K562 (cell line): ENCODE data around the gene NUP50. TPM values are rescaled to one million over a fixed set of nuclear protein-coding genes. Genes with fewer than 3 reads are reported as not detected.

Experiments used
- ATAC-seq: fragments of 200-7000 bp; cut with Tn5 transposase; 3 replicates; pipeline ENCODE4 v1.9.1; 2020; ENCODE audit warnings: moderate library complexity
- BruUV-seq: library from RNA; stranded (reverse); fragments of 400-500 nt; replicated peaks from 2 replicates; lab custom pipeline; 2021; lab: Mats Ljungman, UMichigan
- CTCF ChIA-PET: fragments of 300-600 bp; formaldehyde crosslinking; extraction: SDS; loops from one replicate; lab custom pipeline; 2021; ENCODE audit warnings: low intra/inter-chr PET ratio; lab: Yijun Ruan, JAX
- POLR2A ChIA-PET: fragments of 300-600, 350-650 bp; sonication (Branson Sonifier 250); formaldehyde crosslinking; extraction: SDS; loops from one replicate; lab custom pipeline; 2021; ENCODE audit warnings: antibody characterized with exemption, inconsistent platforms; lab: Yijun Ruan, JAX
- DNase-seq, 4 experiments: peaks; one replicate each; pipeline versions ENCODE4 v3.0.0 to v3.0.0-alpha.2; 2011 to 2018; ENCODE audit warnings: low spot score in 3 of 4, mixed read lengths in 3 of 4; ENCODE audit errors: extremely low read depth in 1 of 4
- FAIRE-seq: peaks from 2 replicates; lab custom pipeline; 2011; peaks lifted over from hg19 to GRCh38; lab: Jason Lieb, UNC
- H2AFZ ChIP-seq: 2 replicates; pipeline ENCODE4 v1.6.0; 2011; ENCODE audit warnings: low read depth, low read length, control low read depth, inconsistent platforms
- H3K27ac ChIP-seq: fragments of 200-600 bp; 3 replicates; pipeline ENCODE4 v1.8.0; 2011; ENCODE audit warnings: low read depth, mild to moderate bottlenecking, control low read depth, inconsistent platforms, low read length, moderate library complexity, mixed read lengths; ENCODE audit errors: extremely low read depth
- H3K27me3 ChIP-seq, 2 experiments: fragments of 300-600 bp in 1 of 2; 2 replicates in 1 of 2; 3 replicates in 1 of 2; pipeline versions ENCODE4 v1.6.0 to v1.8.0; 2011; ENCODE audit warnings: inconsistent platforms in 2 of 2, low read length in 2 of 2, mild to moderate bottlenecking in 1 of 2, mixed read lengths in 1 of 2, moderate library complexity in 1 of 2; ENCODE audit not compliant: control insufficient read depth in 2 of 2, insufficient read depth in 2 of 2
- H3K36me3 ChIP-seq: fragments of 300-600 bp; 3 replicates; pipeline ENCODE4 v1.8.0; 2011; ENCODE audit warnings: mild to moderate bottlenecking, low read length, inconsistent platforms; ENCODE audit not compliant: control insufficient read depth, insufficient read depth
- H3K4me1 ChIP-seq, 2 experiments: fragments of 200-600 bp in 1 of 2; replicated peaks in 1 of 2; 2 replicates in 1 of 2; 3 replicates in 1 of 2; pipeline versions ENCODE4 v1.5.1 to v1.8.0; 2011; ENCODE audit warnings: inconsistent platforms in 2 of 2, low read length in 2 of 2, mild to moderate bottlenecking in 1 of 2, mixed read lengths in 1 of 2, moderate library complexity in 1 of 2; ENCODE audit not compliant: control insufficient read depth in 2 of 2, insufficient read depth in 2 of 2
- H3K4me2 ChIP-seq: 2 replicates; pipeline ENCODE4 v1.6.1; 2011; ENCODE audit warnings: low read length, control low read depth, inconsistent platforms, mixed read lengths; ENCODE audit not compliant: insufficient read depth
- H3K4me3 ChIP-seq: fragments of 200-600 bp; sonication (generic), shearing (Covaris generic); 2 replicates; pipeline ENCODE4 v1.5.1; 2016; ENCODE audit warnings: control low read depth, inconsistent platforms
- H3K79me2 ChIP-seq: fragments of 200-600 bp; 3 replicates; pipeline ENCODE4 v1.8.0; 2011; ENCODE audit warnings: low read length, inconsistent platforms; ENCODE audit not compliant: control insufficient read depth, insufficient read depth
- H3K9ac ChIP-seq, 2 experiments: 2 replicates each; pipeline versions ENCODE4 v1.6.0 to v1.6.1; 2011; ENCODE audit warnings: low read depth in 2 of 2, low read length in 2 of 2, control low read depth in 1 of 2, inconsistent platforms in 1 of 2, mild to moderate bottlenecking in 1 of 2, mixed read lengths in 1 of 2; ENCODE audit not compliant: insufficient read depth in 1 of 2
- H3K9me1 ChIP-seq: one replicate; pipeline ENCODE4 v1.6.0; 2011; ENCODE audit warnings: inconsistent platforms, mild to moderate bottlenecking, low read length, moderate library complexity; ENCODE audit not compliant: control insufficient read depth, insufficient read depth
- H3K9me3 ChIP-seq: replicated peaks from 2 replicates; pipeline ENCODE4 v1.5.1; 2011; ENCODE audit warnings: low read depth, low read length, inconsistent platforms; ENCODE audit not compliant: control insufficient read depth, insufficient read depth
- H4K20me1 ChIP-seq: replicated peaks from 2 replicates; pipeline ENCODE4 v1.6.1; 2011; ENCODE audit warnings: low read length, inconsistent platforms, mixed read lengths; ENCODE audit not compliant: control insufficient read depth, insufficient read depth
- ATF7 ChIP-seq: fragments of 450-650 bp; IDR thresholded peaks from 2 replicates; pipeline ENCODE4 v1.7.1; 2014; ENCODE audit warnings: mild to moderate bottlenecking, moderate library complexity
- CREBBP ChIP-seq: IDR thresholded peaks from one replicate; pipeline ENCODE4 v1.6.1; 2012; ENCODE audit warnings: low read depth, mild to moderate bottlenecking, control low read depth, inconsistent platforms, low read length
- CTBP1 ChIP-seq: fragments of 450-650 bp; IDR thresholded peaks from 2 replicates; pipeline ENCODE4 v1.6.1; 2016; ENCODE audit warnings: borderline replicate concordance
- HCFC1 ChIP-seq: IDR thresholded peaks from 2 replicates; pipeline ENCODE4 v1.6.1; 2012; ENCODE audit warnings: low read depth, low read length, improper control_type of control experiment
- HNRNPL ChIP-seq: fragments of 200-400 bp; formaldehyde crosslinking; IDR thresholded peaks from 2 replicates; pipeline ENCODE4 v1.6.1; 2017; ENCODE audit warnings: low read depth, mild to moderate bottlenecking, low read length
- LARP7 ChIP-seq: fragments of 450-650 bp; IDR thresholded peaks from 2 replicates; pipeline ENCODE4 v1.6.1; 2016
- MECOM ChIP-seq: fragments of 250-450 bp; sonication (Bioruptor Pico); IDR thresholded peaks from 2 replicates; pipeline ENCODE4 v1.8.0; 2022; ENCODE audit warnings: inconsistent platforms
- RBM15 ChIP-seq: fragments of 200-400 bp; formaldehyde crosslinking; IDR thresholded peaks from 2 replicates; pipeline ENCODE4 v1.6.1; 2018; ENCODE audit warnings: mild to moderate bottlenecking, low read length, moderate library complexity; ENCODE audit not compliant: insufficient read depth
- RBM34 ChIP-seq: fragments of 200-400 bp; formaldehyde crosslinking; IDR thresholded peaks from 2 replicates; pipeline ENCODE4 v1.6.1; 2018; ENCODE audit warnings: low read length, borderline replicate concordance; ENCODE audit not compliant: insufficient read depth
- ZFX ChIP-seq: sonication (generic); formaldehyde crosslinking; IDR thresholded peaks from 2 replicates; pipeline ENCODE4 v1.8.0; 2022; ENCODE audit warnings: mild to moderate bottlenecking, missing genetic modification reagents, moderate library complexity
- ZNF239 ChIP-seq: fragments of 250-450 bp; sonication (Bioruptor Pico); IDR thresholded peaks from 2 replicates; pipeline ENCODE4 v1.4.0; 2020; ENCODE audit warnings: mild to moderate bottlenecking
- ZNF589 ChIP-seq: fragments of 200-800 bp; sonication (Bioruptor generic); IDR thresholded peaks from 2 replicates; pipeline ENCODE4 v1.6.1; 2016; ENCODE audit warnings: low read depth, missing genetic modification characterization, missing compliant biosample characterization
- WGBS: fragments of 100-300 bp; shearing (Covaris generic); methylation state at CpG from one replicate; pipeline ENCODE4 v1.1.6; 2016; ENCODE audit warnings: low coverage, mixed read lengths; ENCODE audit not compliant: insufficient coverage; ENCODE audit errors: missing lambda C conversion rate; 5-methylcytosine and 5-hydroxymethylcytosine counted together
- in situ Hi-C: fragments of 300-500 bp; cut with MboI; formaldehyde crosslinking; loops from 4 replicates; pipeline ENCODE4 v1.15.0; 2018; ENCODE audit warnings: inconsistent platforms, mixed read lengths
- intact Hi-C: fragments of 100-400 bp; cut with micrococcal nuclease; formaldehyde crosslinking; loops from 2 replicates; pipeline ENCODE4 v1.14.2; 2022
- polyA plus RNA-seq, 8 experiments: library from polyadenylated mRNA; depleted of rRNA in 4 of 8; stranded (reverse) in 5 of 8; unstranded in 3 of 8; fragments of >200 nt; fragmentation: Nextera tagmentation in 2 of 8; fragmentation: Illumina TruSeq in 1 of 8; extraction: Ambion mirVana in 2 of 8; extraction: Trizol in 1 of 8; gene quantifications; 2 replicates each; pipeline versions ENCODE4 v1.2.1 to v1.2.3, GENCODE V29; 2011 to 2014; ENCODE audit warnings: inconsistent platforms in 1 of 8, missing spikeins in 1 of 8
- total RNA-seq, 7 experiments: library from RNA; depleted of rRNA in 6 of 7; stranded (reverse); fragments of >200 nt in 6 of 7; fragmentation: Illumina TruSeq in 2 of 7; extraction: Trizol in 2 of 7; gene quantifications; 2 replicates each; pipeline versions ENCODE4 v1.2.1 to v1.2.3, GENCODE V29; 2011 to 2021; ENCODE audit warnings: low replicate concordance in 1 of 7
- TF ChIP-seq, protein P1 (sequence below): fragments of 250-450 bp; sonication (Bioruptor Pico); IDR thresholded peaks from 2 replicates; pipeline ENCODE4 v1.8.0; 2022; ENCODE audit warnings: inconsistent platforms
- TF ChIP-seq, protein P2 (sequence below), 2 experiments: IDR thresholded peaks; 2 replicates each; pipeline ENCODE4 v1.6.1; 2011; ENCODE audit warnings: borderline replicate concordance in 1 of 2, control low read depth in 1 of 2, low read depth in 1 of 2, low read length in 1 of 2, mild to moderate bottlenecking in 1 of 2, mixed read lengths in 1 of 2, moderate library complexity in 1 of 2; ENCODE audit not compliant: insufficient read depth in 1 of 2, insufficient read length in 1 of 2, poor library complexity in 1 of 2, severe bottlenecking in 1 of 2; ENCODE audit errors: extremely low read depth in 1 of 2
- TF ChIP-seq, protein P3 (sequence below): fragments of 450-650 bp; IDR thresholded peaks from 2 replicates; pipeline ENCODE4 v1.6.1; 2016; ENCODE audit warnings: missing biosample characterization, missing genetic modification characterization

Gene NUP50
- total and polyA plus RNA-seq, 9 of the 15 experiments (the other 6 are each of a cell fraction or from before 2014, with no cell fraction given): 23.8 to 83.7 (median 55.3) TPM

DNA sequence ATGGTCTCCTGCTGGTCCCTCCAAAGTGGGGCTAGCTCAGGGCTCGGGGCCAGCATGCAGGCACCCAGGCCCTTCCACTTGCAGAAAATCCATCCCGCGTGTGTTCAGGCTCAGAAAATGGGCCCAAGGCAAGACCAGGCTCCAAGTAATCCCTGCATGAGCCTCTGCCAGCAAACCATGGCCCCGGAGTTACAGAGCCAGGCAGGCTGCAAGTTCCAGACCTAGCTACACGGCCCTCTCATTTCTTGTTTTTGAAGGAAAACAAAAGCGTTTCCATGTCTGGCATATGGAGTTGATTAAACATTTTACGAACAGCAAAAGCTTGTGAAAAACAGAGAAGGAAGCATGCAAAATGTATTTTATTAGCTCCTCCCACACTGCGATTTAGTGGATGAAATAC, 47.3 kb downstream of the NUP50 start:
- Histone ChIP-seq H3K4me1 (peaks cover 0 to 30% of the 10 kb centered on the region in 2 experiments; a peak in 3 of 5 replicates), H3K27me3 (peaks cover 0 to 8% of the 10 kb centered on the region in 2 experiments; a peak in 2 of 5 replicates), H3K4me3 (no peak overlapping the region), H3K4me2 (no peak overlapping the region), H2AFZ (no peak overlapping the region), H4K20me1 (peaks cover 15% of the 10 kb centered on the region; the same call in 1 of the 2 replicates), H3K79me2 (no peaks in the 10 kb centered on the region), H3K9me1 (no peaks in the 10 kb centered on the region), H3K9me3 (no peaks in the 10 kb centered on the region), H3K36me3 (no peaks in the 10 kb centered on the region)
- 45% methylated on average over 7 of the region's 8 CpGs for WGBS
- ChIA-PET POLR2A (interaction anchor here (0.6 kb wide), 1 partner anchor 509 kb away, joined by 3 read pairs; no protein-coding TSS in a partner anchor), CTCF (no interaction called here)
- no TSS peak for BruUV-seq
- intact Hi-C loops: no loop called here
- no peak for FAIRE-seq
- DNase-seq: no peak
- TF ChIP-seq ATF7 (no peak), ZFX (no peak), RBM15 (no peak), ZNF589 (CRISPR knock-in tag) (no peak), HNRNPL (no peak), CREBBP (no peak), HCFC1 (no peak), ZNF239 (CRISPR knock-in tag) (no peak), RBM34 (no peak), CTBP1 (no peak), MECOM (CRISPR knock-in tag) (no peak), LARP7 (no peak)
- TF ChIP-seq, protein P1, sequence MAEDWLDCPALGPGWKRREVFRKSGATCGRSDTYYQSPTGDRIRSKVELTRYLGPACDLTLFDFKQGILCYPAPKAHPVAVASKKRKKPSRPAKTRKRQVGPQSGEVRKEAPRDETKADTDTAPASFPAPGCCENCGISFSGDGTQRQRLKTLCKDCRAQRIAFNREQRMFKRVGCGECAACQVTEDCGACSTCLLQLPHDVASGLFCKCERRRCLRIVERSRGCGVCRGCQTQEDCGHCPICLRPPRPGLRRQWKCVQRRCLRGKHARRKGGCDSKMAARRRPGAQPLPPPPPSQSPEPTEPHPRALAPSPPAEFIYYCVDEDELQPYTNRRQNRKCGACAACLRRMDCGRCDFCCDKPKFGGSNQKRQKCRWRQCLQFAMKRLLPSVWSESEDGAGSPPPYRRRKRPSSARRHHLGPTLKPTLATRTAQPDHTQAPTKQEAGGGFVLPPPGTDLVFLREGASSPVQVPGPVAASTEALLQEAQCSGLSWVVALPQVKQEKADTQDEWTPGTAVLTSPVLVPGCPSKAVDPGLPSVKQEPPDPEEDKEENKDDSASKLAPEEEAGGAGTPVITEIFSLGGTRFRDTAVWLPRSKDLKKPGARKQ (CRISPR knock-in tag): no peak
- TF ChIP-seq, protein P2, sequence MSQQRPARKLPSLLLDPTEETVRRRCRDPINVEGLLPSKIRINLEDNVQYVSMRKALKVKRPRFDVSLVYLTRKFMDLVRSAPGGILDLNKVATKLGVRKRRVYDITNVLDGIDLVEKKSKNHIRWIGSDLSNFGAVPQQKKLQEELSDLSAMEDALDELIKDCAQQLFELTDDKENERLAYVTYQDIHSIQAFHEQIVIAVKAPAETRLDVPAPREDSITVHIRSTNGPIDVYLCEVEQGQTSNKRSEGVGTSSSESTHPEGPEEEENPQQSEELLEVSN (IDR thresholded peaks at IDR 0.05; ENCODE audit: borderline replicate concordance in 1 of 2, extremely low read depth in 1 of 2, insufficient read depth in 1 of 2, insufficient read length in 1 of 2, low read depth in 1 of 2, low read length in 1 of 2, poor library complexity in 1 of 2, severe bottlenecking in 1 of 2): no peak
- TF ChIP-seq, protein P3, sequence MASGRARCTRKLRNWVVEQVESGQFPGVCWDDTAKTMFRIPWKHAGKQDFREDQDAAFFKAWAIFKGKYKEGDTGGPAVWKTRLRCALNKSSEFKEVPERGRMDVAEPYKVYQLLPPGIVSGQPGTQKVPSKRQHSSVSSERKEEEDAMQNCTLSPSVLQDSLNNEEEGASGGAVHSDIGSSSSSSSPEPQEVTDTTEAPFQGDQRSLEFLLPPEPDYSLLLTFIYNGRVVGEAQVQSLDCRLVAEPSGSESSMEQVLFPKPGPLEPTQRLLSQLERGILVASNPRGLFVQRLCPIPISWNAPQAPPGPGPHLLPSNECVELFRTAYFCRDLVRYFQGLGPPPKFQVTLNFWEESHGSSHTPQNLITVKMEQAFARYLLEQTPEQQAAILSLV: no peak
- TF ChIP-seq, all 486 proteins: peak for 0
- no peak for ATAC-seq
- Histone ChIP-seq H3K9ac (no peak overlapping the region), H3K27ac (no peak overlapping the region)
- in situ Hi-C loops: no loop called here
